ENCODE results near the gene RTP5. TPM values are rescaled to one million over a fixed set of nuclear protein-coding genes. Genes with fewer than 3 reads are reported as not detected.

RTP5 gene
- total RNA-seq, 1 experiment from 2014 or later = not detected

DNA sequence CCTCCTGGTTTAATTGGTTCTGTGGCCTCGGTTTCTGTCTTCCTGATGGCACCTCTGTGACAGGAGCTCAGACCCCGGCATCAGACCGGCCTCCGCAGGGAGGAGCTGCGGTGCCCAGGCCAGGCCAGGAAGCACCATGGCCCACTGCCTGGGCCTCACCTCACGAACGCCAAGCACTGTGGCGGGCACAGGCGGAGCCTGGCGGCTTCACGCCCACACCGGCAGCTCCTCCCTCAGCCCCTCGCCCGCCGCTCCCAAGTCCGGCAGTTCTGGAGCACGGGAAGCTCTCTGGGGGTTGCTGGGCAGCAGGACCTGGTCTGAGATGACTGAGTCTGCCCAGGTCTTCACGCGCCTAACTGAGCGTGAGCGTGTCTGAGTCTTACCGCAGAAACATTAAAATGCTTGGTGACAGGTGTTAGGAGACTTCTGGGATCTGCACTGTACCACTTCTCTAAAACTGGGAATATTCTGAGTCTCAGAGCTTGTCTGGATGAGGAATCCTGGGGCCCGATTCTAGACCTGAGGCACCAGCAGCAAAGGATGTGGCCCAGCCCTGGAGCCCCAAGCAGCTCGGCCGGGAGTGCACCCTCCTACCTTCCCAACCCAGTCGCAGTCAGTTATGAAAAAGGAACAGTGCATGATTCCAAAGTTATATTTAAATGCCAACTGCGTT is 21.9 kb downstream of the RTP5 start:
- H3K27ac Mint-ChIP-seq = peak overlapping the region in 1 of 3 experiments; percentile 11; a peak in 1 of 7 replicates
- no peak overlapping the region for H2BK12ac ChIP-seq (ENCODE audit: insufficient read length, low read depth, low read length)
- no peaks in the 10 kb centered on the region for H3K27me3 ChIP-seq (ENCODE audit: insufficient read depth, low read length)
- no peaks in the 10 kb centered on the region; the same call in 1 of the 2 replicates for H3K27me3 Mint-ChIP-seq (ENCODE audit: low read depth)
- H4K5ac ChIP-seq (ENCODE audit: insufficient read length, low read depth, low read length) = no peak overlapping the region
- no peaks in the 10 kb centered on the region for H4K20me1 ChIP-seq (ENCODE audit: control insufficient read depth, insufficient read depth, insufficient read length)
- no peaks in the 10 kb centered on the region; the same call in 1 of the 2 replicates for H3K4me1 ChIP-seq (ENCODE audit: insufficient read depth, low read length)
- peaks cover 28 to 42% of the 10 kb centered on the region in 2 experiments for H3K4me1 Mint-ChIP-seq
- H2AFZ ChIP-seq (ENCODE audit: low read length) = no peak overlapping the region
- H4K91ac ChIP-seq (ENCODE audit: insufficient read length, low read depth, low read length) = no peak overlapping the region
- H3K36me3 Mint-ChIP-seq (ENCODE audit: insufficient read depth in 1 of 3, low read depth in 3 of 3) = peaks cover 2 to 15% (median 6%) of the 10 kb centered on the region in 3 experiments; a peak in 6 of 7 replicates
- no peak overlapping the region for H3K4me2 ChIP-seq (ENCODE audit: insufficient read depth, insufficient read length, low read length)
- H3K4ac ChIP-seq (ENCODE audit: low read depth, low read length) = no peak overlapping the region
- H3K79me1 ChIP-seq (ENCODE audit: insufficient read depth, low read depth, low read length, poor library complexity, severe bottlenecking) = no peaks in the 10 kb centered on the region
- no peak overlapping the region for H3K23ac ChIP-seq (ENCODE audit: insufficient read length, low read depth, low read length)
- H2BK5ac ChIP-seq (ENCODE audit: insufficient read length, low read length) = no peak overlapping the region
- no peak overlapping the region for H2AK5ac ChIP-seq (ENCODE audit: insufficient read length, low read length)
- H2BK20ac ChIP-seq (ENCODE audit: low read depth, low read length, poor library complexity, severe bottlenecking) = no peak overlapping the region
- H3K56ac ChIP-seq (ENCODE audit: insufficient read length, low read depth, low read length) = no peak overlapping the region
- no peak for DNase-seq
- H3K9me3 ChIP-seq (ENCODE audit: control insufficient read depth, low read depth, low read length) = no peaks in the 10 kb centered on the region
- peaks cover 4% of the 10 kb centered on the region for H3K23me2 ChIP-seq (ENCODE audit: insufficient read length, low read depth, low read length, poor library complexity, severe bottlenecking)
- H3K4me3 Mint-ChIP-seq = no peak overlapping the region
- no peak overlapping the region for H3K27ac ChIP-seq (ENCODE audit: insufficient read length, low read depth, low read length)
- H3K14ac ChIP-seq (ENCODE audit: insufficient read depth, low read length) = no peak overlapping the region
- TF ChIP-seq, protein P1, sequence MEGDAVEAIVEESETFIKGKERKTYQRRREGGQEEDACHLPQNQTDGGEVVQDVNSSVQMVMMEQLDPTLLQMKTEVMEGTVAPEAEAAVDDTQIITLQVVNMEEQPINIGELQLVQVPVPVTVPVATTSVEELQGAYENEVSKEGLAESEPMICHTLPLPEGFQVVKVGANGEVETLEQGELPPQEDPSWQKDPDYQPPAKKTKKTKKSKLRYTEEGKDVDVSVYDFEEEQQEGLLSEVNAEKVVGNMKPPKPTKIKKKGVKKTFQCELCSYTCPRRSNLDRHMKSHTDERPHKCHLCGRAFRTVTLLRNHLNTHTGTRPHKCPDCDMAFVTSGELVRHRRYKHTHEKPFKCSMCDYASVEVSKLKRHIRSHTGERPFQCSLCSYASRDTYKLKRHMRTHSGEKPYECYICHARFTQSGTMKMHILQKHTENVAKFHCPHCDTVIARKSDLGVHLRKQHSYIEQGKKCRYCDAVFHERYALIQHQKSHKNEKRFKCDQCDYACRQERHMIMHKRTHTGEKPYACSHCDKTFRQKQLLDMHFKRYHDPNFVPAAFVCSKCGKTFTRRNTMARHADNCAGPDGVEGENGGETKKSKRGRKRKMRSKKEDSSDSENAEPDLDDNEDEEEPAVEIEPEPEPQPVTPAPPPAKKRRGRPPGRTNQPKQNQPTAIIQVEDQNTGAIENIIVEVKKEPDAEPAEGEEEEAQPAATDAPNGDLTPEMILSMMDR (conservative IDR thresholded peaks at IDR 0.05) = no peak
- no peak overlapping the region for H2BK120ac ChIP-seq (ENCODE audit: low read depth, low read length, poor library complexity, severe bottlenecking)
- no CpG with 5 or more reads among the region's 27 CpGs for WGBS (ENCODE audit: extremely low coverage, insufficient read length, low lambda C conversion rate)
- no peak overlapping the region for H4K8ac ChIP-seq (replicated peaks; ENCODE audit: insufficient read length, low read depth, low read length)
- no peaks in the 10 kb centered on the region for H3K79me2 ChIP-seq (ENCODE audit: insufficient read depth, low read length)
- H3K9ac ChIP-seq (ENCODE audit: extremely low read depth, insufficient read length, low read length) = no peak overlapping the region
- peaks cover 14% of the 10 kb centered on the region in 2 experiments for H3K9me3 Mint-ChIP-seq
- H2BK15ac ChIP-seq (ENCODE audit: low read depth, low read length) = no peak overlapping the region
- no peak overlapping the region for H3T11ph ChIP-seq (ENCODE audit: low read length)
- no peak overlapping the region for H3K18ac ChIP-seq (ENCODE audit: insufficient read length, low read depth, low read length)

Measured in H9 (cell line).